Activated CD8-positive, alpha-beta memory T cell treated with anti-CD3 and anti-CD28 coated beads, Interleukin-2, amount 50 U/mL, for 24 hours (primary cell): ENCODE results near the gene THRA.

Experiments used
- DNase-seq: peaks from one replicate; pipeline ENCODE4 v3.0.0-alpha.2; 2020; ENCODE audit errors: extremely low read depth

The THRA gene

DNA sequence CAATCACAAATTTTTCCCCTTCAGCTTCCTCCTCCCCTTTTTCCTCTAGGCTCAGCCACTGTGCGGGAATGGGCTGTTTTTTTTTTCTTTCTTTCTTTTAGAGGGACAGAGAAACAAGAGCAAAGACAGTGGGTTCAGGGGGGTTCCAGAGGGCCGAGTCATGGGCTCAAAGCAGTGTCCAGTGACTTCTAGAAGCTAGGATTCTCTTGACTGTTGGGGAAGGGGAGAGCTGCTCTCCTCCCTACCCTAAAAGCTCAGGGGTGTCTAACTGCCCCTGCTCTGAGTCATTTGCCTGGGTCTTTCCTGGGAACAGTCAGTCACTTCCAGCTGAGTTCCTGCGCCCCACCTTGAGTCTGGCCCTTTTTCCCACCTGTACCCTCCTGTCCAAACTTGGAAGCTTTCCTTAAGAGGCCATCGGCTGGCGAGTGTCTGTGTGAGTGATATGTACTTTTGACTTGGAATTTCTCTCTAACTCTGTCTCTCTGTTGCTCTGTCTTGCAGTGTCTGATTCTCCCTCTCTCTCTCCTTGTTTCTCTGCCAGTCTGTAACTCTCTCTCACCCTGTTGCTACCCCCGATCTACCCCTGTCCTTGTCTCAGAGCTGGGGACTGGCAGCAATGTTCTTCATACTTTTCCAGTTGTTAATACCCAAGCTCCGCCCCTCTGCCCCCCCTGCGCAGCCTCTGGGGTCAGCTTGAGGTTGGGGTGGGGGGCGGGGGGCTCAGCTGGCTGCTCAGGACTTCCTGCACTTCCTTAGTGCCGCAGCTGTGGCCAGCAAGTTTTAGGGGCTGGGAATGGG is 2.4 kb downstream of the THRA start:
- no peak for DNase-seq

DNA sequence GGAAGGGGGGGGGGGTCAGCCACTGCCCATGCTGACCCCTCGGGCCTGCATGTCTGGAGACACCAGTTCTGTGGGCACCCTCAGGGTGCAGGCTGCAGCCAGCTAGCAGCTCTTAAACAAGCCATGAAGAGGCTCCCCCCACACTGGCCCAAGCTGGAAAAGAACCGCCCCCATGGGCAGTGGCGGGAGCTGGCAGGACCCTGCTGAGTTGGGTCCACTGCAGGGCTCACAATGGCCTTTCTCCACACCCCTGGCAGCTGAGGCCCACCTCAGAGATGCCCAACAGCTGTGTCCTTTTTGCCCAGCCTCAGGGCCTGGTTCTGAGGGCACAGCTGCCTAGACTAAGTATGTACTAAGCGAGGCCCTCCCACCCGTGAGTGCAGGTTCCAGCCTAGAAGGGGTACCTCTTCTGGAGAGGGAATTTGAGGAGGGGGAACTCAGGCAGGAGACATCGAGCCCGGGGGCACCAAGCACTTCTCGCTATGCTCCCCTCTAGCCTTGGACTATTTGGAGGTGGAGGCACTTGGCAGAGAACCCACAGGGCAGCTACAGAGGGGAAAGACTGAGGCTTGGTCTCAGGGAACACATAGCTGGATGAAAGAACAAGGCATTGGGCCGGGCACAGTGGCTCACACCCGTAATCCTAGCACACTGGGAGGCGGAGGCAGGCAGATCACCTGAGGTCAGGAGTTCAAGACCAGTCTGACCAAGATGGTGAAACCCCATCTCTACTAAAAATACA is 3.2 kb downstream of the THRA start:
- DNase-seq: no peak

DNA sequence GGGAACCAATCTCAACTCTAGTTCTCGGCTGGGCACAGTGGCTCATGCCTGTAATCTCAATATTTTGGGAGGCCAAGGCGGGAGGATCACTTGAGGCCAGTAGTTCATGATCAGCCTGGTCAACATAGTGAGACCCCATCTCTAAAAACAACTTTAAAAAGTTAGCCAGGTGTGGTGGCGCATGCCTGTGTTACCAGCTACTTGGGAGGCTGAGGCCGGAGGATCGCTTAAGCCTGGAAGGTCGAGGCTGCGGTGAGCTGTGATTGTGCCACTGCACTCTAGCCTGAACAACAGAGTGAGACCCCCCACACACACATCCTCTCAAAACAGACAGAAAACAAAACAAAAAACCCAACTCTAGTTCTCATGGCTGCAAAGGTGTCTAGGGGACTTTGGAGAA is 4.9 kb downstream of the THRA start:
- no peak for DNase-seq

DNA sequence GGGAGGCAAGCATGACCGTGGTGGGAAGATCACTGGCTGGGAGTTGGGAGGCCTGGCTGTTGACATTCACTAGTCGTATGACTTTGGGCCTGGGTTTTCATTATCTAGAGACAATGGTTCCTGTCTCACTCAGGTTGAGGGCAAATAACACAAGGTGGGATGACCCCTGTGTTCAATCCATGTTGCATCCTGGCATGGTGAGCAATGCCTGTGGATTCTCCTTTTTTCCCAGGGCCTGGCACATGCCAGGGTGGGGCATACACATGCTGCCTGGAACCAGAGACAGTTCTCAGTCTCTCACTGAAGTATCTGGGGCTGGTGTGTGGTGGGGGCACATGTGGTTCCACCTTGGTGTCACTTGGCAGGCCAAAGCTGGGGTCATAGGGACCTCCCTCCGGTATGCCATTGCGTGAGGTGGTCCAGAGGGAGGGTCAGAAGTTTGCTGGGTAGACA is 5.4 kb downstream of the THRA start:
- DNase-seq: no peak

DNA sequence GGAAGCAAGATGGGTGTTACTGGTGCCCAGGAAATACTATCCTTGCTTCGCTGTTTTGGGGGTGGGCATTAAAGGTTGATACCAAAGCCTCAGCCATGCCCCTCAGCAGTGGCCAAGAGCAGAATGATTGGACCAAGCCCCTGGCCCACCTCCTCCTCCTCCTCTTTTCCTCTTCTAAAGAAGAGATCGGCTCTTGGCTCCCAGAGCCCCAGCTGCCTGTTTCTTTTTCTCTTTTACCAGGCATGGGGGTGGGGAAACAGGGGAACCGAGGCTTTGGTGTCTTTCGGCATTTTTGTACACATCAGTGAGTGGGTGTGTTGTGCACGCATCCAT is 5.8 kb downstream of the THRA start:
- DNase-seq: no peak

DNA sequence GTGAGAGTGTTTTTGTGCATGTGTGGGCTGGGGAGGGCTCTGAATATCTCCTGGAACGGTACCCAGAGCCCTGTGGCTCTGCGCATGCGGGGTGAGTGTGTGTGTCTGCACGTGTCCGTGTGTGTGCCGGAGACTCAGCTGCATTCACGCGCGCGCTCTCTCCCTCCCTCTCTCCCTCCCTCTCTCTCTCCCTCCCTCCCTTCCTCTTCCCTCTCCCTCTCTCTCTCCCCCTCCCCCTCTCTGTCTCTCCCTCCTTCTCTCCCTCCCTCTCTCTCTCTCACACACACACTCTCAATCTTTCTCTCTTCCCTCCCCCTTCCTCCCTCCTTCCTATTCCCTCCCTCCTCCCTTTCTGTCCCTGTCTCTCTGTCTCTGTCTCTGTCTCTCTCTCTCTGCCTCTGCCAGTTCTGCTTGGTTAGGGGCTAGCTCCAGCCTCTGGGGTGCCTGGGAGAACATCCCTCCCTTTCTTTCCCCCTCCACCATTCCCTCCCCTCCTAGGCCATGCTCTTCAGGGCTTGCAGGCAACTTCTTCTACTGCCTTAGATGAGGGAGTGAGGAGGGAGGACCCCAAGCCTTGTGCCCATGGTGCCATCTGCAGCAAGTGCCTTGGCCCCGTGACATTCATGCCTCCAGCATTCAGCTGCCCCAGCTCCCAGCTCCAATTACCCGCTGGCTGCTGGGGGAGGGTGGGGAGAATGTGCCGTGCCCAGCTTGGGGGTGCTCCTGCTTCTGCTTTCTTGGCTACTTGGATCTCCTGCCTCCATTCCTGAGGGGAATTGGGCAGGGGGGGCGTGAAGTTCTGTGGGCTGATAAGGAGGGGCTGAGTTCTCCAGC is 6.4 kb downstream of the THRA start:
- DNase-seq: peak; percentile 63

DNA sequence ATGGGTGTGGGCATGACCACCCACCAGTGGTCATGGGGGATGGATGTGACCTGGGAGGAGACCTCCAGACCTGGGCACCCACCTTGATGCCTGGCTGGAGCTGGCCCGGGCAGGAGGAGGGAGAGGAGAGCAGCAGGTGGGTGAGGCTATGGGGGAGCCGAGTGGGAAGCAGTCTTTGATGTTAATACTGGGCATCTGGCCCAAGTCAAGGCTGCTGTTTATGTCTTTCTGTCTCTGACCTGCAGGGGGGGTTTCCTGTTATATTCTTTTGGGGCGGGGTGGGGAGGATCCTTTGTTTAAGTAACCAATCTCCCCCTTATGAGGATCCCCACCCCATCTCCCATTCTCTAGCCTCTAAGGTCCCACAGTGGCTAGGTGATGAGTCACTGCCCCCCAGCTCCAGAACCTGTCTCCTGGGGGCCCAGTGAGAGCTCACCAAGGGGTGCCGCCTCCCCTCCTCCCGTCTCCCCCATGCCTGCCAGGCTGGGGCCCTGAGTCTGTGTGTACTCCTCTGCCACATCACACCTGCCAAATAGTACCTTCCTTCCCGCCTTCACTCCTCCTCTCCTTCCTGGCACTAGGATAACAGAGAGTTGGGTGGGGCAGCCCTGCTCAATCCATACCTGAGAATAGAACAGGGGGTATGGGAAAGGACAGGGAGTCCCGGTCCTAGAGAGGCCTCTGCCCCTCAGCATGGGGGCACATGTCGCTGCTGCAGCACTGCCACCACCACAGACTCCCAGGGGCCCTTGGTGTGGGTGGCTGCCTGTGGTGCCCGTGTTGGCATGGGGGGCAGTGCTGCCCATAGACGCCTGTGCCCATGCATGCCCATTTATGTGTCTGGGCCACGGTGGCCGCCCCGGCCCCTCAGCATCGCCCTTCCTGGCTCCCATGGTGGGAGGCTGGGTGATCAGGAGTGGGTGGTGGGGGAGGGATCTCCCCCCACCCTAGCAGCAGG is 7.3 kb downstream of the THRA start:
- DNase-seq: no peak

DNA sequence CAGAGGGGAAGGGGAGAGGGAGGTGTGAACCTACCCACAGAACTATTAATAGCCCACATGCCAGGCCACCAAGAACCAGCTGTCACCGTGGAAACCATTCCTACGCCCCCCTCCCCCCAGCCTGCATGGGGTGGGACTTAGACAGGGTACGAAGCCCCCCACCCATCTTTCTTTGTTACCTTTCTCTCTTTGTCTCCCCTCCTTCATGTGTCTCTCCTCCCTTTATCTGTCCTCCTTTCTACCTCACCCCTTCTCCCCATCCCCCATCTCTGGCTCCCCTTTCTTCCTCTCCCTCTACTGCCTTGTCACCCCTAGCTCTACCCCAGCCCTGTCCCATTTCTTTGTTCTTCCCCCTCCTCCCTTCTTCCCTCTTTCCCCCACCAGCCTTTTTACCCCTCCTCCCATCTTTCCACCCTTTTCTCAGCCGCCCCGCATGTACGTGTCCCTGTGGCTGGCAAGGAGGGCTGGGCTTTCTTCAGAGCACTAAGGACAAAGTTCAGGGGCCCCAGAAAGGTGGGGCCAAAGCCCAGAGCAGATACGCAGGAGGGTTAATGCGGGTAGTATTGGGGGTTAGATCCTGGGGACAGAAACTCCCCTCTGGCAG is 8.0 kb downstream of the THRA start:
- no peak for DNase-seq

DNA sequence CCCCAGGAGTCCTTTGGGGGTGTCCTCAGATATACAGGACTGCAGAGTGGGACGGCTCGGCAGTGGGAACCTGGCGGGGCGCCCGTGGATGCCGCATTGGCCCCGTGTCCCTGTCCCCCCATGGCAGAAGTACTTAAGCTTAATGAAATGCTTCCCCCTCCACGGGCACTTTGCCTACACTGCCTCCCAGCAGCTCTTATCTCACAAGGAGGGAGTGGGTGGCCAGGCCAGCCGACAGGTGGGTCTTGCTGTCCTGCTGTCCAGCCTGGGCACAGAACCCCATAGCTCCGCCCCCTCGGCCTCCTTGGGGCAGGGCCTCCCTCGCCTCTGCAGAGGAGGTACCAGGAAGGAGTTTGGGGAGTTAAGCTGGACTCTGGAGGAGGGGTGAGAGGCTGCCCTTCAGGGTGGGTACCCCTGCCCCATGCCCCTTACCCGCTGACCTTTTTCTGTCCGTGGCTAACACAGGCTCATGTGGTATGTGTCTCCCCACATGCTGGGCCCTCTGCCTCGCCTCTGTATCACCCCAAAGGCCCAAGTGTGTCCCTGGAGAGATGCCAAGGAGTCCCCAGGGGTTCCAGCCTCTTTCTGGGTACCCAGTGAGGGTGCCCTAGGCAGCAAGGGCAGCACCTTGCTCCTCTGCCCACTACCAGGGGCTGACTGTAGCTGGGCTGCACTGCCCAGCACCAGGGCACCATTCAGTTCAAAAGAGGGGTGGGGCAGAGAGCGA is 8.7 kb downstream of the THRA start:
- DNase-seq: no peak

DNA sequence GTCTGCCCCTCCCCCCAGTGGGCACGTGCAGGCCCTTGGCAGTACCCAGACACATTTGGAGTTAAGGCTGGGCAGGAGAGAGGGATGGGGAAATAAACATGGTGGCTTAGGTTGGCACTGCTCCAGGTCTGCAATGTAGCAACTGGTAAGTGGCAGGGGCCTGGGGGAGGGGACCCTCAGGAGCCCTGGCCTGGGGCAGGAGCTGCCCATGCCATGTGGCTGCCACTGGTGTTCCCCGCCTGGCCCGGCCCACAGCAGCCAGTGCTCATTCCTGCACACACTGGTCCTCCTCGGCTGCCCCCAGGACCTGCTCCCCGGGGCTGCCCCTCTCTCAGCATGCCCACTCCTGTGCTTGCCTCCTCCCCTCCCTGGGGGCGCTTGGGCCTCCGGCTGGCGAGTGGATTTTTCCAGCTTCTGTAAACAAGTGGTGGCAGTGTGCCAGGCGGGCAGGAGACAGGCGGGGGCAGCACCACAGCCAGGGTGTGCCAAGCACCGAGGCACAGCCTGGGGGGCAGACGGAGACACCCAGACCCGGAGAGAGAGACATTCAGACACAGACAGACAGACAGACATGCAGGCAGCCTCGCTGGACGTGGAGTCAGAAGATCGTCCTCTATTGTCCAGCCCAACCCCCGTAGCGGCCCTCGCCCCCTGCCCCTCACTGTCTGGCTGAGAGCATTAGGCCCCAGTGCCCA is 9.4 kb downstream of the THRA start:
- no peak for DNase-seq

DNA sequence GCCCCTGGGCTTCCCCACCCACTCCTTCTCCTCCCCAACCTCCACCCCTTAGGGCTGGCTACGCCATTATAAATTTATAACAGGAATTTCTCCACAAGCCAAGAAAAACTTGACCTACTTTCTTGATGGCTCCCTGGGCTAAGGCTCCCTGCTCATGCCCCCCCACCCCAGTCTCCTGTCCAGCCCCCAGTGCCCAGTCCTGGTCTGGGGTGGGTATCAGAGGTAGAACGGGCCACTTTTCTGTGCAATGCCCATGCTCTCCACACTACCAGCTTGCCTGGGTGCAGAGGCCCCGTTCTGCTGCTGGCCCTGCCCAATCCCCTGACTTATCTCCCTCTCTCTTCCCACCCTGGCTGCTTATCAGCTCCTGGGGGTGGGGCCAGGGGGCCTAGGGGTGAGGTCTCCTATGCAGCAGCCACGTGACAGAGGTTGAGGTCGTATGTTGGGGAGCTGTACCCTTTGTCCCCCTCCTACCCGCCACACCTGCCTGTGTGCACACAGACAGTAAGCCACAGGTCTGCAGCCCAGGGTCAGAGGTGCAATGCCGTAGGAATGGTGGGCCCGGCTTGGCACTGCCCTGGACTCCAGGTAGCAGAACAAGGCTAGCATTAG is 10.1 kb downstream of the THRA start:
- DNase-seq: no peak

DNA sequence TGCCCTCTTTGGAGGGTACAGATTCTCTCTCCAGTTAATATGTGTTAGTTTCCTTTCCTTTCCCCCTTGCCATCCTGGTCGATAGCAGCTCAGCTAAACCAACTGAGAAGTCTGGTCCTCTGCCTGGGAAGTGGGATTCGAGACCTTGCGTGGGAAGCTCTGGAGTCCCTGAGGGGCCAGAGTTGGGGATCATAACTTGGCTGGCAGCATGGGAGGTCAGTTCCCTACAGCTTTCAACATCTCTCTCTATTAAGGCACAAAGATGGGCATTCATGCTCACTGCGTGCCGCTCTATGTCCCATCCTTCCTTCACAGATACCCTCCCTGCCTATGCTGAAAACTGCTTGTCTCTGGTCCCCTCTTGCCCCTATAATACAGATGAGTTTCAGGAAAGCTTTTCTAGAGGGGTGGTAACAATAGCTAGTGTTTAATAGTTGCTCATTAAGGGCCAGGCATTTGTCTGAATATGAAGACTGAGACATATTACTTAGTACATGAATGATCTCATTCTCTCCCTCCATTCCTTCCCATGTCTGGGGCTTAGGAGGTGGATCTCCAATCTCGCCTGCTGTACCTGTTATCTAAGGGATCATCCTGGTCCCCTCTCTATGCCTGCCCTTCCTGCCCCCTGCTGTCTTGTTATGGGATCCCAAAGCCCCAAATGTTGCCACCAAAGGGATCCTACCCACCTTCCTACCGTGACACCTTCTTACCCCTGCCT is 10.8 kb downstream of the THRA start:
- DNase-seq: no peak

DNA sequence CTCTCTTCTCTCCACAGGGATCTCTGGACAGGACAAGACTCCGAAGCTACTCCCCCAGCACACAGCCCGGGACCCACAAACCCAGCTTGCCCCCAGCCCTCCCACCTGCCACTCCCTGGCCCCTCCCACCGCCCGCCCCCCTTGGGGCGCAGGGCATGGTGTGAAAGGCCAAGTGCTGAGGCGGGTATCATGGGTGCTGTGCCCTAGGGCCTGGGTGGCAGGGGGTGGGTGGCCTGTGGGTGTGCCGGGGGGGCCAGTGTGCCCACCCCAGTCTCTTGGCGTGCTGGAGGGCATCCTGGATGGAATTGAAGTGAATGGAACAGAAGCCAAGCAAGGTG is 11.4 kb downstream of the THRA start:
- DNase-seq: no peak

DNA sequence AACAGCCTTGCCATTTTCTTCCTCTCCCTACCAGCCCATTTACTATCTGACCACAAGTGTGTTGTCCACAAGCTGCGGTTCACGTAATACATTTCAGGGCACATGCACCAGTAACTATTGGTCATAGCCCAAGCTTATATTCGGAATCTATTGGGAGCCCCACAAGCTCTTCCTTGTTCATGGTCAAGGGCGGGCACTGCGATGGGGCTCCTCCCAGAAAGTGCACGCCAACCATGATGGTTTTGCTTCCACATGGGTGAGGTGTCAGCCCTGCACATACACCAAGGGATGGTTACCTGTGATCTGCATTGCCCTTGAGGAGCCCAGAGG is 12.1 kb downstream of the THRA start:
- no peak for DNase-seq

DNA sequence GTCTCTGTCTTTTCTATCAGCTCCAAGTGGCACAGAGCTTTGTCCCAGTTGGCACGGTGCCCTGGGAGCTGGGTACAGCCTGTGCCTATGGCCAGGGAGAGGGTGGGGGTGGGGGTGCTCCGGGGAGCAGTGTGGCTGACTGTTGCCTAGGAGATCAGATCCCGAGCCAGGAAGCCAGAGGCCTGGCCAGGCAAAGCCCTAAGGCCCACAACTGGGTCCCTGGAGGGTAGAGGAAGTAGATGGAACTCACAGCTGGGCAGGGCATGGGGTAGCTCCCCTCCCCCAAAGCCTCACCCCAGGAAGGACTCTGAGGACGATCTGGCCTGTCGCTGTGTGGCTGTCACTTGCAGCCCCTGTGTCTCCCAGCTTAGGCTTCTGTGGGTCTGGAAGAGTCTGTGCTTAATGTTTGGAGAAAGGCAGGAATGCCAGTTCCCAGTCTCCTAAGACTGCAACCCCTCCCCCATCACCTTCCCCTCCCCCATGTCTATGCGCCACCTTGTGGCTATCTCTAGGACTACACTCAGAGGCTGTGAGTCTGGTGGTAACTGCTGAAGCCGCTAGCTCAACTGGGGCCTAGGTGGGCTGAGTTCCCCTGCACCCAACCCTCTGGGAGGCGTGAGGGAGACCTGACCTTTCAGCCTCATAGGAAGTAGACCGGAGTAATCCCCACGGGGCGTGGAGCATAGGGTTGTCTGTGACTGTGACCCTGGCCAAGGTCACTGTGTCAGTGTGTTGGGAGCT is 12.6 kb downstream of the THRA start:
- DNase-seq: no peak

DNA sequence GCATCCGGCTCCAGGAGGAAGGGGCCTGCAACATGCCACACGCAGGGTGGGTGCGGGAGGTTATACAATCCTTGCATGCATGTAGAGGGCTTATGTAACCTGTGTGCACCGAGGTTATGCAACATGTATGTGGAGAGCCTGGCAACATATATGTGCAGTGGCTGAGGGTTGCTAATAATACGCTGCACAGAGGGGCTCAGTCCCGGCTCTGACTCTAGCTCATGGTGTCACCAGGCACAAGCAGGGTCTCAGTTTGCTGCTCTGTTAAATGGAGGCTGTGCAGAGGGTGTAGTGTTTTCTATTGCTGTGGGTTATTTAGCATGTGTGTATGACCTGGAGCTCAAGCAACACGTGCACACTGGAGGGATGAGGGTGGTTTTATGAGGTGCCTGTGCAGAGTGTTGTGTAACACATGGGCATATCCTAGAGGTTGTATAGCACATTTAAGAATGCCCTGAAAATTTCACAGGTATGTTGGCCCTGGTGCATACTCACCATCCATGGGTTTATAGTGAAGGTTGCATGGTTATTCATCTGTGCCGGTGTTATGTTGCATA is 13.3 kb downstream of the THRA start:
- no peak for DNase-seq

DNA sequence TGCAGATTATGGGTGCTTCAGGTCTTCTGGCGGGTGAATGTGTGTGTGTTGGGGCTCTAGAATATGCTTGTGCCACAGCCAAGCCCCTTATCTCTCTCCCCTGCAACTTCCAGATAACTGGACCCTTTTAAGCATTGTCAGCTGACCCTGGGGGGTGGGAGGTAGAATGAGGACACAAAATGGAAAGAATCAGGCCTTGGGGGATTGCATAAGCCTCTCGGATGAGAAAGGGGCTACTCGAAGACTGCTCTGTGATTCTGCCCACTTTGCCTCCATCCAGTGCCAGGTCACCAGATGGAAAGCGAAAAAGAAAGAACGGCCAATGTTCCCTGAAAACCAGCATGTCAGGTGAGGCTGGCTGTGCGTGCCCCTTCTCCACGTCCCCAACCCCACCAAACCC is 13.8 kb downstream of the THRA start:
- DNase-seq: no peak

DNA sequence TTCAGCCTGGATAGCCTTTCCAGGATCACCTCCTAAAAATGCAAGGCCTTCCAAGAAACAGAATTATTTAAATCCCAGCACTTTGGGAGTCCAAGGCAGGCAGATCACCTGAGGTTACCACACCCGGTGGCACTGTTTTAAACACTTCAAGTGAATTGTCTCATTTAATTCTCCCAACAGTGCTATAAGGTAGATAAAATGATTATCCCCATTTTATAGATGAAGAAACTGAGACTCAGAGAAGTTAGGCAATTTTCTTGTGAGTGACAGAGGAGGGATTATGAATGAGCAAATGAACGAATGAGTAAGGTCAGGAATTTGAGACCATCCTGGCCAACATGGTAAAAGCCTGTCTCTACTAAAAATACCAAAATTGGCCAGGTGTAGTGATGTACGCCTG is 16.8 kb downstream of the THRA start:
- DNase-seq: no peak
